GM12801 (cell line): Measurements from ENCODE around the gene KRTAP10-3.

Experiments
- CTCF ChIP-seq: IDR thresholded peaks from one replicate; pipeline ENCODE4 v1.5.1; 2011; ENCODE audit warnings: control low read depth; ENCODE audit not compliant: insufficient read length; ENCODE audit errors: extremely low read depth

Gene KRTAP10-3

GRCh38 chr21:44533121-44533890 is 25.3 kb downstream of the KRTAP10-3 start:
- TF ChIP-seq CTCF, result no peak

GRCh38 chr21:44532712-44533111 is 25.9 kb downstream of the KRTAP10-3 start:
- no peak for TF ChIP-seq CTCF

GRCh38 chr21:44531606-44532564 is 26.7 kb downstream of the KRTAP10-3 start:
- no peak for TF ChIP-seq CTCF

- TF ChIP-seq CTCF, result no peak
Measured at GRCh38 chr21:44530903-44531605, 27.5 kb downstream of the KRTAP10-3 start.

- no peak for TF ChIP-seq CTCF
Measured at GRCh38 chr21:44530221-44530902, 28.2 kb downstream of the KRTAP10-3 start.

- TF ChIP-seq CTCF, result no peak
Measured at GRCh38 chr21:44529503-44530125, 29.0 kb downstream of the KRTAP10-3 start.
